ENCODE results near the gene PKP2.

PKP2 gene

DNA sequence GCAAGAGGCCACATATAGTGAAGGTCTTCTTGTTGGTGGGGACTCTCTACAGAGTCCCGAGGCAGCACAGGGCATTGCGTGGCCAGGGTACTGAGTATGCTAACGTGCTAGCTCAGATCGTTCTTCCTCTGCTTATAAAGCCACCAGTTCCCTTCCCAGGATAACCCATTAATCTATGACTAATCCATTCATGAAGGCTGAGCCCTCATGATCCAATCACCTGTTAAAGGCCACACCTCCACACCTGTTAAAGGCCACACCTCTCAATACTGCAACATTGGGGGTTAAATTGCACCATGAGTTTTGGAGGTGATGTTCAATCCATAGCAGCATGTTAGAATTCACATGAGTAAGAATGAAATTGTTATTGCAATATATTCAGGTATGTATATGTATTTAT, 128.1 kb downstream of the PKP2 start:
- no peaks in the 10 kb centered on the region for H4K20me1 ChIP-seq (ENCODE audit: insufficient read depth, low read length)
- H3K4me2 ChIP-seq (ENCODE audit: low read length), result no peak overlapping the region
- H3K79me2 ChIP-seq (ENCODE audit: insufficient read depth, low read length), result no peaks in the 10 kb centered on the region
- H3K9me3 ChIP-seq (ENCODE audit: low read length), result no peaks in the 10 kb centered on the region
- no peak overlapping the region for H3K9ac ChIP-seq (ENCODE audit: low read length)
- no peaks in the 10 kb centered on the region for H3K36me3 ChIP-seq (ENCODE audit: insufficient read depth, low read length)
- H3K27ac ChIP-seq (ENCODE audit: low read depth, low read length, poor library complexity, severe bottlenecking), result no peak overlapping the region
- no peak overlapping the region for H2AFZ ChIP-seq (ENCODE audit: low read length)
- no peak for TF ChIP-seq EZH2 (IDR thresholded peaks at IDR 0.05; ENCODE audit: borderline replicate concordance, low read length)
- no peaks in the 10 kb centered on the region; the same call in 1 of the 2 replicates for H3K27me3 ChIP-seq (ENCODE audit: insufficient read depth, low read length)
- H3K9me2 ChIP-seq (ENCODE audit: low read depth, low read length), result no peaks in the 10 kb centered on the region
- H3K4me1 ChIP-seq (ENCODE audit: insufficient read depth, low read length, severe bottlenecking), result no peaks in the 10 kb centered on the region
- no peak overlapping the region for H3K4me3 ChIP-seq (ENCODE audit: low read depth, low read length, poor library complexity, severe bottlenecking)
- H3F3A ChIP-seq (ENCODE audit: insufficient read depth, low read length), result no peaks in the 10 kb centered on the region

DNA sequence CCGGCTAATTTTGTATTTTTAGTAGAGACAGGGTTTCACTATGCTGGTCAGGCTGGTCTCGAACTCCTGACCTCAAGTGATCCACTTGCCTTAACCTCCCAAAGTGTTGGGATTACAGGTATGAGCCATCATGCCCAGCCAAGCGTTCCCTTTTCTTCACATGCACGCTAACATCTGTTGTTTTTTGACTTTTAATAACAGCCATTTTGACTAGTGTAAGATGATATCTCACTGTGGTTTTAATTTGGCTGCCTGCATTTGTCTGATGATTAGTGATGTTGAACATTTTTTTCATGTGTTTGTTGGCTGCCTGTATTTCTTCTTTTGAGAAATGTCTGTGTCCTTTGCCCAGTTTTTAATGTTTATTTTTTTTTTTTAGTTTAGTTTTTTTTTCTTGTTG, 130.7 kb downstream of the PKP2 start:
- no peak overlapping the region for H2AFZ ChIP-seq (ENCODE audit: low read length)
- no peak overlapping the region for H3K9ac ChIP-seq (ENCODE audit: low read length)
- no peak overlapping the region for H3K27ac ChIP-seq (ENCODE audit: low read depth, low read length, poor library complexity, severe bottlenecking)
- no peak overlapping the region for H3K4me2 ChIP-seq (ENCODE audit: low read length)
- H3K9me2 ChIP-seq (ENCODE audit: low read depth, low read length), result no peaks in the 10 kb centered on the region
- peaks cover 7% of the 10 kb centered on the region for H3K4me1 ChIP-seq (ENCODE audit: insufficient read depth, low read length, severe bottlenecking)
- no peaks in the 10 kb centered on the region; the same call in 1 of the 2 replicates for H3K27me3 ChIP-seq (ENCODE audit: insufficient read depth, low read length)
- TF ChIP-seq EZH2 (IDR thresholded peaks at IDR 0.05; ENCODE audit: borderline replicate concordance, low read length), result no peak
- TF ChIP-seq, protein P1, sequence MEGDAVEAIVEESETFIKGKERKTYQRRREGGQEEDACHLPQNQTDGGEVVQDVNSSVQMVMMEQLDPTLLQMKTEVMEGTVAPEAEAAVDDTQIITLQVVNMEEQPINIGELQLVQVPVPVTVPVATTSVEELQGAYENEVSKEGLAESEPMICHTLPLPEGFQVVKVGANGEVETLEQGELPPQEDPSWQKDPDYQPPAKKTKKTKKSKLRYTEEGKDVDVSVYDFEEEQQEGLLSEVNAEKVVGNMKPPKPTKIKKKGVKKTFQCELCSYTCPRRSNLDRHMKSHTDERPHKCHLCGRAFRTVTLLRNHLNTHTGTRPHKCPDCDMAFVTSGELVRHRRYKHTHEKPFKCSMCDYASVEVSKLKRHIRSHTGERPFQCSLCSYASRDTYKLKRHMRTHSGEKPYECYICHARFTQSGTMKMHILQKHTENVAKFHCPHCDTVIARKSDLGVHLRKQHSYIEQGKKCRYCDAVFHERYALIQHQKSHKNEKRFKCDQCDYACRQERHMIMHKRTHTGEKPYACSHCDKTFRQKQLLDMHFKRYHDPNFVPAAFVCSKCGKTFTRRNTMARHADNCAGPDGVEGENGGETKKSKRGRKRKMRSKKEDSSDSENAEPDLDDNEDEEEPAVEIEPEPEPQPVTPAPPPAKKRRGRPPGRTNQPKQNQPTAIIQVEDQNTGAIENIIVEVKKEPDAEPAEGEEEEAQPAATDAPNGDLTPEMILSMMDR (IDR thresholded peaks at IDR 0.05; ENCODE audit: low read length), result no peak
- no peaks in the 10 kb centered on the region for H3K36me3 ChIP-seq (ENCODE audit: insufficient read depth, low read length)
- no peaks in the 10 kb centered on the region for H3F3A ChIP-seq (ENCODE audit: insufficient read depth, low read length)
- H4K20me1 ChIP-seq (ENCODE audit: insufficient read depth, low read length), result no peaks in the 10 kb centered on the region
- H3K4me3 ChIP-seq (ENCODE audit: low read depth, low read length, poor library complexity, severe bottlenecking), result no peak overlapping the region
- no peaks in the 10 kb centered on the region for H3K9me3 ChIP-seq (ENCODE audit: low read length)
- no peaks in the 10 kb centered on the region for H3K79me2 ChIP-seq (ENCODE audit: insufficient read depth, low read length)

DNA sequence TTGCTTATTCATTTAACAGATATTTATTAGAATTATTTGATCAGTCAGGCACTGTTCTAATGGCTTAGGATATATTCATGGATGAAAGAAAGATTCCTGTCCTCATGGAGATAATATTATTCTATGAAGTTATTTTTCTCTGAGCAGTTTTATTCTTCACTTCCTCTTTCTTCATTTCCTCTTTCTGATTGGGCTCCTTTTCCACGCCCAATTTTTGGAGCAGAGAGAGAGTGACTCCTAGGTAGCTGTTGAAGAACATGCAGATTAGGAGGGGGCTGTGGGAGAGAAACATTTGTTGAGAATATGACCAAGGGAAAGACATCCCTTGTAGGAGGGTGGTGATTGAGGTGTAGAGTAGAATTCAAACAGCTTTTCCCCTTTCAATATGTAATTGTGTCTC, 134.9 kb downstream of the PKP2 start:
- no peak overlapping the region for H3K4me2 ChIP-seq (ENCODE audit: low read length)
- no peaks in the 10 kb centered on the region for H3F3A ChIP-seq (ENCODE audit: insufficient read depth, low read length)
- H3K4me3 ChIP-seq (ENCODE audit: low read depth, low read length, poor library complexity, severe bottlenecking), result no peak overlapping the region
- no peak for TF ChIP-seq EZH2 (IDR thresholded peaks at IDR 0.05; ENCODE audit: borderline replicate concordance, low read length)
- TF ChIP-seq, protein P1 (IDR thresholded peaks at IDR 0.05; ENCODE audit: low read length), result no peak
- no peaks in the 10 kb centered on the region; the same call in 1 of the 2 replicates for H3K27me3 ChIP-seq (ENCODE audit: insufficient read depth, low read length)
- H2AFZ ChIP-seq (ENCODE audit: low read length), result no peak overlapping the region
- no peaks in the 10 kb centered on the region for H3K79me2 ChIP-seq (ENCODE audit: insufficient read depth, low read length)
- H3K9ac ChIP-seq (ENCODE audit: low read length), result no peak overlapping the region
- peaks cover 7% of the 10 kb centered on the region for H3K4me1 ChIP-seq (ENCODE audit: insufficient read depth, low read length, severe bottlenecking)
- no peaks in the 10 kb centered on the region for H3K9me3 ChIP-seq (ENCODE audit: low read length)
- H3K9me2 ChIP-seq (ENCODE audit: low read depth, low read length), result no peaks in the 10 kb centered on the region
- no peak overlapping the region for H3K27ac ChIP-seq (ENCODE audit: low read depth, low read length, poor library complexity, severe bottlenecking)
- no peaks in the 10 kb centered on the region for H3K36me3 ChIP-seq (ENCODE audit: insufficient read depth, low read length)
- H4K20me1 ChIP-seq (ENCODE audit: insufficient read depth, low read length), result no peaks in the 10 kb centered on the region

DNA sequence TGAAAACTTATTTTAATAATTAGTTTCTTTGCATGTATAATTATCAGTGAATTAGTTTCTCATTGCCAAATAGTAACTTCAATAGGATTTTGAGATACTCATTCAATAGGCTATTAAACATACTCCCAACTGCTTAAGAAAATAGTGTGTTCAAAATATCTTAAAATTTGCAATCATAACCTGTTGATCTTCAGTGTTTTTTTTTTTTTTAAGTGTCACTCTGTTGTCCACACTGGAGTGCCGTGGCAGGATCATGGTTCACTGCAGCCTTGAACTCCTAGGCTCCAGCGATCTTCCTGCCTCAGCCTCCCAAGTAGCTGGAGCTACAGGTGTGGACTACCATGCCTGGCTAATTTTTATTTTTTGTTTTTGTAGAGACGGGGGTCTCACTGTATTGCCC, 139.4 kb downstream of the PKP2 start:
- H3K9ac ChIP-seq (ENCODE audit: low read length), result no peak overlapping the region
- no peaks in the 10 kb centered on the region for H3K27me3 ChIP-seq (ENCODE audit: insufficient read depth, low read length)
- H3K4me1 ChIP-seq (ENCODE audit: insufficient read depth, low read length, severe bottlenecking), result peaks cover 22% of the 10 kb centered on the region
- no peak overlapping the region for H2AFZ ChIP-seq (ENCODE audit: low read length)
- H3K27ac ChIP-seq (ENCODE audit: low read depth, low read length, poor library complexity, severe bottlenecking), result no peak overlapping the region
- no peaks in the 10 kb centered on the region for H3K79me2 ChIP-seq (ENCODE audit: insufficient read depth, low read length)
- H4K20me1 ChIP-seq (ENCODE audit: insufficient read depth, low read length), result no peaks in the 10 kb centered on the region
- H3K4me3 ChIP-seq (ENCODE audit: low read depth, low read length, poor library complexity, severe bottlenecking), result no peak overlapping the region
- TF ChIP-seq EZH2 (IDR thresholded peaks at IDR 0.05; ENCODE audit: borderline replicate concordance, low read length), result no peak
- TF ChIP-seq, protein P1 (IDR thresholded peaks at IDR 0.05; ENCODE audit: low read length), result no peak
- no peaks in the 10 kb centered on the region for H3K9me3 ChIP-seq (ENCODE audit: low read length)
- no peaks in the 10 kb centered on the region for H3F3A ChIP-seq (ENCODE audit: insufficient read depth, low read length)
- no peaks in the 10 kb centered on the region for H3K9me2 ChIP-seq (ENCODE audit: low read depth, low read length)
- no peak overlapping the region for H3K4me2 ChIP-seq (ENCODE audit: low read length)
- peaks cover 19% of the 10 kb centered on the region for H3K36me3 ChIP-seq (ENCODE audit: insufficient read depth, low read length)
